HG02973 (cell line): ENCODE data around the gene SLC2A4.

Source experiments
- ATAC-seq: cut with Tn5 transposase; IDR thresholded peaks from one replicate; pipeline ENCODE4 v1.9.1; 2021; ENCODE audit warnings: moderate library complexity; ENCODE audit not compliant: unreplicated experiment

Gene SLC2A4

DNA sequence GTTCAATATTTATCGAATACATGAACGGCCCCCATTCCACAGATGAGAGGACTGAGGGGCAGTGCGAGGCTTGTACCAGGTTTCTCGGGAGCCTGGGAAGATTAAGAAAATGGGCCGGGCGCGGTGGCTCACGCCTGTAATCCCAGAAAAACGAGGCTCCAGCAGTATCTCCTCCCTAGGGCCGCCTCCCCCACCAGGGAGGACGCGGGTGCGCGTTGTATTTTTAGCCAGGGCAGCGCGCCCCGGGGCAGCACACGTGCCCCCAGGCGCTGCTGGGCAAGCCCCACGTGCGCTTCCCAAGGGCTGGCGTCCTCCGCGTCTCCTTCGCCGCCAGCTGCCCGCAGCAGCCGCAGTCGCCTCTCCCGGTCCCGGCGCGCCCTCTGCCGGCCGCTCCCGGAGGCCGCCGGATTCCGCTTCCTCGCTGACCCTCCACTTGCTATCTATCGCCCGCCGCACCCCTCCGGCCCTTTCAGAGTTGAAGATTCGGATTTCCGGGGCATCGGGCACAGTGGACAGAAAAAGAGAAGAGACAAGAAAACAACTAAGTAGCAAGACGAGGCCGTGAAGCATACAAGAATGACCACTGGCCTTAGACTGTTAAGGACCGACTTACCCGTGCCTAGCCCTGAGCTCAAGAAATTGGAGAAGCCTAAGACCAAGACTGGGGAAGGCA is 14.8 kb downstream of the SLC2A4 start:
- no peak for ATAC-seq

DNA sequence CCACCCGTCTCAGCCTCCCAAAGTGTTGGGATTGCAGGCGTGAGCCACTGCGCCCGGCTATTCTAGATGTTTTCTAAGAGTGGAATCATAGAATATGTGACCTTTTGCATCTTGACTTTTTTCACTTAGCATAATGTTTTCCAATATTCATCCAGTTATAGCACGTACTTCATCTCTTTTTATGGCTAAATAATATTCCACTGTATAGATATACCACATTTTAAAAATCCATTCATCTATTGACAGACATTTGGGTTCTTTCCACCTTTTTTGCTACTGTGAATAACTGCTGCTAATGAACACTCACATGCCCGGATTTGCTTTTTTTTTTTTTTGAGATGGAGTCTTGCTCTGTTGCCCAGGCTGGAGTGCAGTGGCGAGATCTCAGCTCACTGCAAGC is 22.7 kb downstream of the SLC2A4 start:
- no peak for ATAC-seq

DNA sequence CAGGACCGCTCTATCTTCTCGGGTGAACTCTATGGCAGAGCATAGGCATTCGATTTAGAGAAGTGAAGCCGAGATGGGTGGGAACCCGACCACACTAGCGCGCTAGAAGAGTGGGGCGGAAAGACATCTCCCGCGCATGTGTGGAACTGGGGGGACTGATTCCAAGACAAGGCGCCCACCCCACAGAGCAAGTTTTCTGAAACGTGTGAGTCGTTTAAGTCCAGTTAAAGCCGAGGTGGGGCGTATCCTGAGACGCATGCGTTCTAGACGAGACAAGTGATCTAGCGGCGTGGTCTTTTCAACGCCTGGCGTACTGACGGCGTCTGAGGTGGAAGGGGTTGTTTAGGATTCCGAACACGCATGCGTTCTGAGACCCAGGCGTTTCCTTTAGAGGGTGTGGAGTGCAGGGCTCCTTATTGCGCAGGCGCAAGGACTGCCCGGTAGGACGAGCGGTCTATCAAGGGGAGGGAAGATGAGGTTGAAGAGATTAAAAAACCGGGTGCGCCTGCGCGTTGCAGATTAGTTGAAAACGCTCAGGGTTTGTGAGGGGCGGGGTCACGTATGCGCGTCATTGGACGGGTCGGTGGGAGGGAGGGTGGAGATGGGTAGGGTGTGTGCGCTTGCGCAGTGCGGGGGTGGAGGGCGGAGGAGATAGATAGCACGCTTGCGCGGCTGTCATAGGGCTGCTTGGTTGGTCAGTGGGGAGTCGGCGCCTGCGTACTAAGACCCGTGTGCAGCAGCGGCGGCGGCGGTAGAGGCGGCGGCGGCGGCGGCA is 25.6 kb downstream of the SLC2A4 start, which contains the start of gene EIF5A:
Gene EIF5A, plus strand, starts transcription at position 718 of the 775 bp plus-strand sequence. CDS start 2,008 bp downstream, outside the sequence.
- ATAC-seq = peak; percentile 63

DNA sequence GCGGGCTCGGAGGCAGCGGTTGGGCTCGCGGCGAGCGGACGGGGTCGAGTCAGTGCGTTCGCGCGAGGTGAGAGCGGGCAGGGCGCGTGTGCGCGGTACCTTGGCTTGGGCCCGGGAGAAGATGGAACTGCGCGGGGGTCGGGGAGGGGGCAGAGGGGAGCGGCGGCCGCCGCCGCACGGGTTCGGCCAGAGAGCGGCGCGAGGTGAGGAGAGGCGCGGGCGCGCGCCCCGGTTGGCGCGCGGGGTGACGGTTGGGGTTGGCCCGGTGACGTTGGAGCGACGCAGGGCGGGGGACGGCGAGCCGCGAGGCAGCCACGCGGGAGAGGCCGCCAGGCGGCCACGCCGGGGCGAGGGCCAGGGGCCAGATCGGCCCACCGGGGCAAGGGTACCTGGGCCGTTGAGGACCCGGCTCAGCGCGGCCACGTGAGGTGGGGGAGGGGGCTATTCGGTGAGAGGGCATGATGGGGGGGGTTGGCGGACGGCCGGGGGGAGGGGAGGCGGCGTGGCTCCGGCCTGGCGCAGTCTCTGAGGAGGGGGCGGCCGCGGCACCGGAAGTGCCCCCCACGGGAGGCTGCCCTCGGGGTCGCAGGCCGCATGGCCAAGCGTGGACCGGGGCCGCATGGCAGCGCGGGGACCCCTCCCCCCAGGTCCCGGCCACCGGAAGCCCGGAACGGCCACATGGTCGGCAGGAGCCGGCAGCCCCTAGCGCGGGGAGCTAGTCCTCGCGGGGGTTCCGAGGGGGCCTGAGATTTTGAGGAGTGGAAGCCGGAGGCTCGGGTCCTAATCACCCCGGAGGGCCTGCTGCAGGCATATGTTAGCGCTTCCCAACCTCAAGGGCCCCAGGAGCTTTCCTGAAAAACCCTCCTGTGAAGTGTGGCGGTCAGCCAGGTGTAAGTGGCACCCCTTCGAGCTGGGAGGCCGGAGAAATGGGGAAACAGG is 26.4 kb downstream of the SLC2A4 start:
- ATAC-seq = no peak

DNA sequence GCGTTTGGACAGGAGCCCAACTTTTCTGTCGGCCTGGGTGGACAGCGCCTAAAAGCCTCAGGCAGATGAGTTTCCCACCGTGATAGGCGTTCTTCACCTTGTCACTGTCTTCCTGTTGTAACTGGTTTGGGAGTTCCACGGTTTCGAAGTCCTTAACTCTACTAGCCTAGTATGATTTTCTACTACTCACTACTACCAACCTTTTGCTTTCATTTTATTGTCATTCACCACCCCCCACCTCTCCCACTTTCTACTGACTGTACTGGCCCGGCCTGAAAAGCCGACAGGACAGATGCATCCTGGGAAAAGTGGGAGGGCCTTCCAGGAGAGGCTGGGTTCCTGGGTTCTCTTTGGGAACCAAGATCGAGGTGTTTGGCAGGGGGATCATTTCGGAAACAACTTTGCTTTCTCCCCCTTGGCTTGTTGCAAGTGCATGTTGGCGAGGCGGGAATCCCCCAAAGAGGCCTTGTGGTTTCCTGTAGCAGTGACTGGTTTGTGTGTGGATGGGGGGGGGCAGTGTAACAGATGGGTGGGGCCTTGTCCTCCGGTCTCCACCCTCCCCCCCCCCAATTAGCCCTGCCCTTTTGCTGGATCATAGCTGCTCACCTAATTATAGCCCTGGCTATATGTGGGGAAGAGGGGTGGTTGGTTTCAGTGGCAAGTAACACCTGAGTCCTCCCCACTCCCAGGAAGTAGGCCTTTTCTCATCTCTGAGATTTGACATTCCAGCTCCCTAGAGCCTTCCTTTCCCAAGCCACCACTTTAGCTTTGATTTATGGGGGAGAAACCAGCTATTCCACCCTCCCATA is 27.3 kb downstream of the SLC2A4 start:
- ATAC-seq = no peak

DNA sequence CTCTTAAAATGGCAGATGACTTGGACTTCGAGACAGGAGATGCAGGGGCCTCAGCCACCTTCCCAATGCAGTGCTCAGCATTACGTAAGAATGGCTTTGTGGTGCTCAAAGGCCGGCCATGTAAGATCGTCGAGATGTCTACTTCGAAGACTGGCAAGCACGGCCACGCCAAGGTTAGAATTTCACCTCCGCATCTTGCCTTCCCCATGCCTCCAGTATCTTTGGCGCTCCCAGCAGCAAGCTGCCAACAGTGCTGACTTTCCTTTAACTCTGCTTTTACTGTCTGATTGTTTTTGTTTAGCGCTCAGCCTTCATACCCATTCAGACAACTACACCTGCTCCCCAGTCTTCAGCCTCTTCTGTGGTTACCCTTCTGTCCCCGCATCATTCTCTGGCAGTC is 28.1 kb downstream of the SLC2A4 start:
- no peak for ATAC-seq

DNA sequence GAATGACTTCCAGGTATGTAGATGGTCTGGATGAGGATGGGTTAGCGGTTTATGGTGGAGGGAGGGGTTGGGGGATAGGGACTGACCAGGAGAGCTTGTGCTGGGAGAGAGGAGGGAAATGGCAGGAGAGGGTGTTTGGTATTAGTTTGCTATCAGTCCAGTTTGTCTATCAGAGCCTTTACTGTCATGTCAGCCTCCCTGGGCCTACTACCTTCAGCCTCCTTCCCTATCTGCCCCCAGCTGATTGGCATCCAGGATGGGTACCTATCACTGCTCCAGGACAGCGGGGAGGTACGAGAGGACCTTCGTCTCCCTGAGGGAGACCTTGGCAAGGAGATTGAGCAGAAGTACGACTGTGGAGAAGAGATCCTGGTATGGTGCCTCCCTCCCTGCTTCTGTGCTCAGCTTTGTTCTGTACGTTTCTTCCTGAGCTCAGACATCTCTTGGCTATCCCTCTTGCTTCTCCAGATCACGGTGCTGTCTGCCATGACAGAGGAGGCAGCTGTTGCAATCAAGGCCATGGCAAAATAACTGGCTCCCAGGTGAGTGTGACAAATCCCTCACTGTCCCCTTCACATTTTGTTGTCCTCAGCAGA is 29.7 kb downstream of the SLC2A4 start:
- ATAC-seq = no peak

DNA sequence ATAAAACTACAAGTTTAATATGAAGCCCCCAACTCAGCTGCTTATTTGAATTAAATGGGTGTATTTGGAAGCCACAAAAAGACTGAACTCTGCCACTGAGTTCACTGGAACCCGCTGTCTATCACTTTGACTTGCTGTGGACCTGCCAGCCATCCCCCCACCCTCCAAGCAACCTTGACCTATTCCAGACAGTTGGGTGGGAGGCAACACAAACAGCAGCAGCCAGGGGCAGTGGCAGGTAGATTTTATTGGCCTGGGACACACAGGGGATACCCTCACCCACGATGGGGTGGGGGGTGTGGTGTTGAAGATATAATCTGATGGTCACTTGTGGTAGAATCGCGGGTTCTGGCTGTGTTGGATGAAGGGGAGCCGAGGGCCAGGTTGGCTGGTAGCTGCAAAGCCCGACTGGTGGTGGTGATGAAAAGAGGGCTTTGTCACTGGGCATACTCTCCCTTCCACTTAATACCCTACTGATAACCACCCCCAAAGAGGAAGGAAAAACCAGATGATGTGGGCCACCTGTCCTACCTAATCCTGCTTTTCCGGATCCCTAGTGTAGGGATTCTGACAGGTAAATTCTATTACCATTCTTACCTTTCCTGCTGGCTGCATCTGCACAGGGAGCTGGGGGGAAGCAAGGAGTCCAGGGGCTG is 31.0 kb downstream of the SLC2A4 start:
- ATAC-seq = no peak

DNA sequence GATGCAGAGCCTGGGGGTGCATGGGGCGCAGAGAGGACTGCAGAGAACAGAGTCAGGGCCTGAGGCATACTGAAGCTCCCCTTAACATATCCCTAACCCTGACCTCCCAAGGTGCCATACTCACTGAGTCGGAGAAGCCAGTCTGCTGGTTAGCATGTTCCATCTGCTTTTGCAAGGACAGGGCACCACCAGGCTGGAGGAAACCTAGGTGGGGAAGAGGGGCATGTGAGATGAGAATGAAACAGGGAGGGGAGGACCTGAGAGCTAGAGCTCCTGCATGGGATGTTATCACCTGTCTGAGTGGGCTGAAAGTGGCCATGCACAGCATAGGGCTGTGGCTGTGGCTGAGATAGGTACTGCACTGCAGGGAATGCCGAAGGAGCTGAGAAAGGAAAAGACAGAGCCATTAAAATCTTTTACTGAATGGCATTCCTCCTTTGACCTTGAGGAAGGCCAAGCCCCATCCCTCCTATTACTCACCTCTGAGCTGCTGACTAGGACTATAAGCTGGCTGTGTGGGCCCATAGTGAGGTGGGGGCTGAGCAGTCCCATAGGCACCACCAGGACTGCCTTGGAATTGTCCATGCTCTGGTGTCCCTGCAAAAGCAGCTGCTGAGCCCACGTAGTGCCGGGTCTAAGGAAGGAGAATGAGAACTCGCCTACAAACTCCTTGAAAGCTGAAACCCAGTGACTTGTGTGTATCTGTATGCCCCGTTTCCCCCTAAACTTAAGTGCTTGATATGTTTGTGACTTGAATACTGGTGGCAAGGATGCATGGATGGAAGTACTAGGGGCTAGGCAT is 31.8 kb downstream of the SLC2A4 start:
- no peak for ATAC-seq

DNA sequence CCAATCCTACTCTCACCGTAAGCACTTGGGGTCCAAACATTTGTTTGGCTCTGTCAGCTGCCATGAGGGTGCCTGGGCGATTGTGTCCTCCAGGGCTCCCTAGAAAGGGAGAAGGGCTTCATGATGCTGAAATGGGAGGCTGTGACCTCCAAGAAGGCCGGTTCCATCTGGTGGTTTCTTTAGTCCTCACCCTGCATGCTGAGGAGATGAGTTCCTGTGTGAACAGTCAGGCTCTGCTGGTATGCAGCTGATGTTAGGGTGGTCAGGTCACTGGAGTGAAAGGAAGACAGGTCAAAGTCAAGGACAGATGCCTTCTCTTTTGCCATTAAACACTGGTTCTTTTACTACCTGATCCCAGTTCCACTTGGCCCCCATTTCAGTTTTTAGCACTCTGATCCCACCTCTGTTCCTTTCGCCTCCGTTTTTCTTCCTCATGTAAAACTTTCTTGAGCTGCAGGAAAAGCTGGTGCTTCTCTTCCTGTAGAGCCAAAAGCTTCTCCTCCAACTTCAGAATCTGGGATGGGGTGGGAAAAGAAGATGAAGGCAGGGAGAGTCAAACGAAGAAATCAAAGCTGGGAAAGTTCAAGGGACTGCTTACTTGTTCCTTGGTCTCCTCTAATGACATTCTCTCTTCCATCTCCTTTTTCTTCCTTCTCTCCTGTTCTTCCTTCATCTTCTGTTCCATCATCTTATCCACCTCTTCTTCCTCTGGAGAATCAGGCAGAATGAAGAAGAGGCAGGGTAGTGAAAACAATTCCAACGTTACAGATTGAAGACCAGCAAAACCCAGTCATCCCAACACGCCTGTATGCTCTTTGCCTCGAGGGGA is 32.6 kb downstream of the SLC2A4 start:
- ATAC-seq = no peak

DNA sequence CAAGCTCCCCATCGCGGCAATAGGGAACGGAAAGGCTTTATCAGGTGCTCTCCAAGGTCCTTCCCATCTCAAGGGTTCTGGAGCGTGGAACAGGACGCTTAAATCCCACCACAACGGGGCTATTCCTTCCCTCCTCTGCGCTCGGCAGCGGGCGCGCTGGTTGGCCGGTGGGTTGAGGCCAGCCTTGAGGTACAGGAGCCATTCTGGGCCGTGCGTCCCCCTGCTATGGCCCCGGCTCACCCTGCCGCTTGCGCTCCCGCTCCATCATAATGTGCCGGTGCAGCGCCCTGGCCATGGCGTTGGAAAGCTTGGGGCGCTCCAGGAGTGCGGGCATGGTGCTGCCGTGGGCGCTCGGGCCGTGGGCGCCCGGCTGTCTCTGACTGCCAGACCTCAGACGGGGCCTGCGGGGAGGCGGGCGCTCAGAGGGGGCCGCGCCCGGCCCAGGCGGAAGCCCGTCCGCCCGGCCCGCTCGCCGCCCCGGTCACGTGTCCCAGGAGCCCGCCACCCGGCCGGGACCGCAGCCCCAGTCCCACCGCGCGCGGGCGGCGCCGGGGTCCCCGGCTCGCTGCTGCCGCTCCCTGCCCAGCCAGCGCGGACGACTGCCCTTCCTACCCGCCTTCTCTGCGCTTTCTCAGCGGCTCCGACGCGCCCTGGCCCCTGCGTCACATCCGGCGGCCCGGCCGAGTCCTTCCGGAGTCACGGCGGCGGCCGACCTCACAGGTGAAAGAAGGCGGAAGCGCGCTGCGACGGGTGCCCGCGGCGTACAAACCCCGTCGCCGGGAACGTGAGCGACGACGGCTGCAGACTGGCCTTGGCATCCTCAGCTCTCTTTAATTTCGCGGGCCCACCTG is 33.4 kb downstream of the SLC2A4 start, which contains the start of gene GPS2:
Gene GPS2, minus strand, starts transcription at position 642 of the 851 bp plus-strand sequence. Its CDS starts 308 bp downstream, at position 334.
- ATAC-seq = peak; percentile 53

DNA sequence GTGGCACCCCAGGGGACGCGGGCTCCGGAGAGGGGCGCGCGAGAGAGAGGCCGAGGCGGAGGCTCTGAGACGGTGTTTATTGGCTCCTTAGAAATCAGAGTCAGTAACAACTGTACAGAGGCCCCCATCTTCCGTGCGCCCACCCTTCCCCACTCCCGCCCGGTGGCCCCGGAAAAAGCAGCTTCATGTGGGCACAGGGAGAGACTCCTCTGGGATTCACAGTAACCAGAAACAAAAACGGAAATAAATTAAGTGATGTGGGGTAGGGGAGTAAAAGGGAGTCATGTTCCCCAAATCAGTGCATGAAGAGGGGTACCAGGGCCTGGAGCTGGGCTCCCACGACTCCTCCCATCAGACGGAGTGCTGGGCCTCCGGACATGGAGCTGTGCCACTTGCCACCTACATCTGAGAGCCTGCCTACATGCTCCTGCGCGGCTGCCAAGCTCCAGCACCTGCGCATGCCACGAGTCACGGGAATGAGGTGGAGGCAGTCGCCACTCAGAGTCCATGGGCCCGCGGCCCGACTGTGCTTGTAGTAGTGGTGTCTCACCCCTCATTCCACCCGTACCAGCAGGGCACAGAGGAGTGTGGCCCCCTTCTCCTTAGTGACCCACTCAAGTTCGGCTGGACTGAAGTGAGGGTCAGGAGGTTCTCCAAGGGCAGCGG is 34.2 kb downstream of the SLC2A4 start:
- no peak for ATAC-seq

DNA sequence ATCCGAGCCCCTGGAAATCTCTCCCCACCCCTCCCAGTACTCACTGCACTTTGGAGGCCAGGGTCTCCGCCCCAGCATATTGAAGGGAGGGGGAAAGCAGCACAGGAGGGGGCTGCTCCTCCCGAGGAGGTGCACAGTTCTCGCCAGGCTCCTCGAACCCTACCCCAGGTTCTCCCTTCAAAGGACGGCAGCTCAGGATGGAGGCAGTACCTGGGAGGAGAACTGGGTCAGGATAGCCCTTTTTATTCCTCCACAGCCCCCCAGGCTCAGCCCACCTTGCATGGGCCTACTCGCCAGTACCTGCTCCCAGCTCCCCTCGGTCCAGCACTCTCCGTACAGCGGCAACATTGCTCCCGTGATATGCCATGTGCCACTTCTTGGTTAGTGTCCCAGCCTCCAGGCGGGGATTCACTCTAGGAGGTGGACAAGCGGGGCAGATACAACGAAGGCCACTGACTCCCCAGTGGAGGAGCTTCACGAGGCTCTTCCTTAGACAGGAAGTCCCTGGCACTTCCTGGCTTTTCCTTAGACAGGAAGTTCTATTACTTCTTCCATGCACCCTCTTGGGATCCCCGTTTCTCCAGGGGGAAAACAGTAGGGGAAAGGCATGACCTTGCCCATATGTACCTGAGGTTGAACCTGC is 35.8 kb downstream of the SLC2A4 start:
- ATAC-seq = no peak

DNA sequence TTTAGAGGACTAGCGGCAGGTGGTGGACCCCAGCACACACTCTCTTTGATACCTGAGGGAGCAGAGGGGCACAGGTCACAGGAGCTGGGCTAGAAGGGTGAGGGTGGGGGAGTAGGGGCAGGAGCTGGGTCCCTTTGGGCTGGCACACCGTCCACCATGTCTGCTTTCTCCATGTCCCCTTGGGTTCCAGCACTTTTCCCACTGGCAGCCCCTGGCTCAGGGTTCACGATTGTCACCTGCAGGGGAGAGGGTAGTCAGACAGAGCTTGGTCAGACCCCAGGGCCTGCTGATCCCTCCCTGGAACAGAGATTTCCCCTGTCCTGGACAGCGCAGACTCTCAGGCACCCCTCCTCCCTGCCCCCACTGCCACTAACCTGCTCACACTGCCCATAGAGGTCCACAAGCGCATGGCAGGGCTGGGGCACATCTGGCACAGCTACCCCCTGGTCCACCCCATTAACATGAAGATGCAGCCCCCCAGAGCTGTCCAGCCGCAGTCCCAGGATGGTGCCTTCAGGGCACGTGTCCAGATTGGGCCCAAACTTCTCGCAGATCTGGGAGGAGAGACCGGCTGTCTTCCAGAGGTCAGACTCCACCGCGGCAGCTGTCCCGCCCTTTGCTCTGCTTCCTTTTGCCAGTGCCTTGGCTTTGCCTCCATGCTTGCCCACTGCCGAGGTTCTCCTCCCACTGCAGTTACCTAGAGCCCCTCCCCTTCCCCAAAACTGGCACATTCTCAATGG is 36.8 kb downstream of the SLC2A4 start:
- no peak for ATAC-seq

DNA sequence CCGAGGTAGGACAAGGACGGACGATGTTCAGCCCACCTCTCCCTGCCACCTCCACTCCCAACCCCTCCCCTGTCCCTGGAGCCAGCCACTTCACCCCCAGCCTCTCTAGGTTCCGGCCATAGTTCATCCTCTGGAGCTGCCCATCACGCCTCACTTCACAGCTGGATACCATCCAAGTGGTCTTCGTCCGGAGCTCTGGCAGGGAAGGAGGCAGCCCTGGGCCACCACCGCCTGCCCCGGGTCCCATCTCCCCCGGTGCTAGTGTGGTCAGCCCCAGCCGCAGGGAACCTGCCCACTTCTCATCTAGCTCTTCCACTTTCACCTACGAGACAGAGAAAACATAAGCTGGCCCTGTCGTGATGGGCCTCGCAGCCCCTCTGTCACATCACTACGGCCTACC is 39.9 kb downstream of the SLC2A4 start:
- no peak for ATAC-seq
